ENCODE results near the gene LGALS3BP. TPM values are rescaled to one million over a fixed set of nuclear protein-coding genes. Genes with fewer than 3 reads are reported as not detected.

The LGALS3BP gene
- total RNA-seq, 1 experiment from 2014 or later, result 69.8 TPM

DNA sequence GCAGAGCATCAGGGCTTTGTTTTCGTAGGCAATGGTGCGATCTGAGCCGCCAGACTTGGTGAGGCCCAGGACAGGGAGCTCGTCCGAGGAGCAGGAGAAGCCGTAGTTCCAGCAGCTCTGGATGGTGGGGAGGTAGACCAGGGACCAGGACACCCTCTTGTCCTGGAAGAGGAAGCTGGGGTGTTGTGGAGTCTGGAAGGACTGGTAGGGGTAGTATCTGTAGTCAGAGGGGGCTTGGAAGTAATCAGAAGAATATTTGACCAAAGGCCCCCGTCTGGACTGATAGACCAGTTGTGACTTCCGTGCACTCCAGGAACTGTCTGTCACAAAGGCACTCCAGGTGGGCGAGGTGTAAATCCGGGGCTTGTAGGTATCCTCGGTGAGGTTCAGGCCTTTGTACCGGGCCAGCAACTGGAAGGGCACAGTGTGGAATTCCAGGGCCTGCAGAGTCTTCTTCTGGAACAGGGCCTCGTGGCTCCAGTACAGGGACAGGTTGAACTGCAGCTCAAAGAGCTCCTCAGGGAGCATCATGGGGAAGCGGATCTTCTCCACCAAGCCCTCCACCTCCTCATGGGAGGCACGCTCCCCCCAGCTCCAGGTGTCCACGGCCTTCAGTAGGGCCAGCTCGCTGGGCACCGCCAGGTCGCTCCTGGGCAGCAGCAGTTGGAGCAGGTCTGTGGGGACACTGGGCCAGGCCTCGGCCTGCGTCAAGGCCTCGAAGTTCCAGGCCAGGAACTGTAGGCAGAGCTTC lies 7.8 kb downstream of the LGALS3BP start:
- H2AK5ac ChIP-seq (ENCODE audit: insufficient read length, low read length), result no peak overlapping the region
- no peak overlapping the region for H3K4ac ChIP-seq (ENCODE audit: low read depth, low read length)
- Mint-ChIP-seq H3K4me1 (peaks cover 13 to 29% of the 10 kb centered on the region in 2 experiments), H3K4me3 (no peak overlapping the region), H3K27me3 (ENCODE audit: low read depth) (peaks cover 2% of the 10 kb centered on the region), H3K36me3 (ENCODE audit: insufficient read depth in 1 of 3, low read depth in 3 of 3) (peaks cover 0 to 30% (median 13%) of the 10 kb centered on the region in 3 experiments; a peak in 6 of 7 replicates), H3K9me3 (no peaks in the 10 kb centered on the region; a peak in 1 of 5 replicates), H3K27ac (peak overlapping the region in 2 of 3 experiments; percentile 81 to 93; a peak in 2 of 7 replicates)
- no peaks in the 10 kb centered on the region for H3K23me2 ChIP-seq (ENCODE audit: insufficient read length, low read depth, low read length, poor library complexity, severe bottlenecking)
- H3K79me1 ChIP-seq (ENCODE audit: insufficient read depth, low read depth, low read length, poor library complexity, severe bottlenecking), result no peaks in the 10 kb centered on the region
- H3K18ac ChIP-seq (ENCODE audit: insufficient read length, low read depth, low read length), result no peak overlapping the region
- no peak overlapping the region for H4K8ac ChIP-seq (replicated peaks; ENCODE audit: insufficient read length, low read depth, low read length)
- H2BK120ac ChIP-seq (ENCODE audit: low read depth, low read length, poor library complexity, severe bottlenecking), result no peak overlapping the region
- no peaks in the 10 kb centered on the region for H3K9me3 ChIP-seq (ENCODE audit: control insufficient read depth, low read depth, low read length)
- H3K9ac ChIP-seq (ENCODE audit: extremely low read depth, insufficient read length, low read length), result no peak overlapping the region
- no peak overlapping the region for H3K14ac ChIP-seq (ENCODE audit: insufficient read depth, low read length)
- H2BK12ac ChIP-seq (ENCODE audit: insufficient read length, low read depth, low read length), result no peak overlapping the region
- no peak overlapping the region for H2AFZ ChIP-seq (ENCODE audit: low read length)
- H3T11ph ChIP-seq (ENCODE audit: low read length), result no peak overlapping the region
- no peak overlapping the region for H2BK5ac ChIP-seq (ENCODE audit: insufficient read length, low read length)
- H3K56ac ChIP-seq (ENCODE audit: insufficient read length, low read depth, low read length), result no peak overlapping the region
- no peaks in the 10 kb centered on the region for H4K20me1 ChIP-seq (ENCODE audit: control insufficient read depth, insufficient read depth, insufficient read length)
- TF ChIP-seq, protein P1, sequence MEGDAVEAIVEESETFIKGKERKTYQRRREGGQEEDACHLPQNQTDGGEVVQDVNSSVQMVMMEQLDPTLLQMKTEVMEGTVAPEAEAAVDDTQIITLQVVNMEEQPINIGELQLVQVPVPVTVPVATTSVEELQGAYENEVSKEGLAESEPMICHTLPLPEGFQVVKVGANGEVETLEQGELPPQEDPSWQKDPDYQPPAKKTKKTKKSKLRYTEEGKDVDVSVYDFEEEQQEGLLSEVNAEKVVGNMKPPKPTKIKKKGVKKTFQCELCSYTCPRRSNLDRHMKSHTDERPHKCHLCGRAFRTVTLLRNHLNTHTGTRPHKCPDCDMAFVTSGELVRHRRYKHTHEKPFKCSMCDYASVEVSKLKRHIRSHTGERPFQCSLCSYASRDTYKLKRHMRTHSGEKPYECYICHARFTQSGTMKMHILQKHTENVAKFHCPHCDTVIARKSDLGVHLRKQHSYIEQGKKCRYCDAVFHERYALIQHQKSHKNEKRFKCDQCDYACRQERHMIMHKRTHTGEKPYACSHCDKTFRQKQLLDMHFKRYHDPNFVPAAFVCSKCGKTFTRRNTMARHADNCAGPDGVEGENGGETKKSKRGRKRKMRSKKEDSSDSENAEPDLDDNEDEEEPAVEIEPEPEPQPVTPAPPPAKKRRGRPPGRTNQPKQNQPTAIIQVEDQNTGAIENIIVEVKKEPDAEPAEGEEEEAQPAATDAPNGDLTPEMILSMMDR (conservative IDR thresholded peaks at IDR 0.05), result no peak
- no peak overlapping the region for H2BK15ac ChIP-seq (ENCODE audit: low read depth, low read length)
- H4K5ac ChIP-seq (ENCODE audit: insufficient read length, low read depth, low read length), result no peak overlapping the region
- no peaks in the 10 kb centered on the region for H3K27me3 ChIP-seq (ENCODE audit: insufficient read depth, low read length)
- DNase-seq, result peak; percentile 29
- H3K79me2 ChIP-seq (ENCODE audit: insufficient read depth, low read length), result no peaks in the 10 kb centered on the region
- no CpG with 5 or more reads among the region's 22 CpGs for WGBS (ENCODE audit: extremely low coverage, insufficient read length, low lambda C conversion rate)
- H3K4me2 ChIP-seq (ENCODE audit: insufficient read depth, insufficient read length, low read length), result no peak overlapping the region
- no peak overlapping the region for H2BK20ac ChIP-seq (ENCODE audit: low read depth, low read length, poor library complexity, severe bottlenecking)
- H3K4me1 ChIP-seq (ENCODE audit: insufficient read depth, low read length), result no peaks in the 10 kb centered on the region
- H3K23ac ChIP-seq (ENCODE audit: insufficient read length, low read depth, low read length), result no peak overlapping the region
- no peak overlapping the region for H3K27ac ChIP-seq (ENCODE audit: insufficient read length, low read depth, low read length)
- no peak overlapping the region for H4K91ac ChIP-seq (ENCODE audit: insufficient read length, low read depth, low read length)
